Measurements from ENCODE around the gene NDUFAF8. TPM values are rescaled to one million over a fixed set of nuclear protein-coding genes. Genes with fewer than 3 reads are reported as not detected.

Gene NDUFAF8
- total RNA-seq, 1 experiment from 2014 or later: 60.1 TPM

GRCh38 chr17:81209141-81209540 is 30.0 kb upstream of the NDUFAF8 start:
- TF ChIP-seq, protein P1, sequence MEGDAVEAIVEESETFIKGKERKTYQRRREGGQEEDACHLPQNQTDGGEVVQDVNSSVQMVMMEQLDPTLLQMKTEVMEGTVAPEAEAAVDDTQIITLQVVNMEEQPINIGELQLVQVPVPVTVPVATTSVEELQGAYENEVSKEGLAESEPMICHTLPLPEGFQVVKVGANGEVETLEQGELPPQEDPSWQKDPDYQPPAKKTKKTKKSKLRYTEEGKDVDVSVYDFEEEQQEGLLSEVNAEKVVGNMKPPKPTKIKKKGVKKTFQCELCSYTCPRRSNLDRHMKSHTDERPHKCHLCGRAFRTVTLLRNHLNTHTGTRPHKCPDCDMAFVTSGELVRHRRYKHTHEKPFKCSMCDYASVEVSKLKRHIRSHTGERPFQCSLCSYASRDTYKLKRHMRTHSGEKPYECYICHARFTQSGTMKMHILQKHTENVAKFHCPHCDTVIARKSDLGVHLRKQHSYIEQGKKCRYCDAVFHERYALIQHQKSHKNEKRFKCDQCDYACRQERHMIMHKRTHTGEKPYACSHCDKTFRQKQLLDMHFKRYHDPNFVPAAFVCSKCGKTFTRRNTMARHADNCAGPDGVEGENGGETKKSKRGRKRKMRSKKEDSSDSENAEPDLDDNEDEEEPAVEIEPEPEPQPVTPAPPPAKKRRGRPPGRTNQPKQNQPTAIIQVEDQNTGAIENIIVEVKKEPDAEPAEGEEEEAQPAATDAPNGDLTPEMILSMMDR (conservative IDR thresholded peaks at IDR 0.05): no peak
- no peak overlapping the region for H4K5ac ChIP-seq (ENCODE audit: insufficient read length, low read depth, low read length)
- H2BK5ac ChIP-seq (ENCODE audit: insufficient read length, low read length): no peak overlapping the region
- no peak overlapping the region for H2BK12ac ChIP-seq (ENCODE audit: insufficient read length, low read depth, low read length)
- H3K14ac ChIP-seq (ENCODE audit: insufficient read depth, low read length): no peak overlapping the region
- no peaks in the 10 kb centered on the region for H3K4me1 ChIP-seq (ENCODE audit: insufficient read depth, low read length)
- H3K9me3 Mint-ChIP-seq: no peaks in the 10 kb centered on the region
- no peak overlapping the region for H2AK5ac ChIP-seq (ENCODE audit: insufficient read length, low read length)
- no peak overlapping the region for H3K23ac ChIP-seq (ENCODE audit: insufficient read length, low read depth, low read length)
- no peak overlapping the region for H3K4ac ChIP-seq (ENCODE audit: low read depth, low read length)
- H4K20me1 ChIP-seq (ENCODE audit: control insufficient read depth, insufficient read depth, insufficient read length): no peaks in the 10 kb centered on the region
- no peak overlapping the region for H3K27ac Mint-ChIP-seq
- H3K4me2 ChIP-seq (ENCODE audit: insufficient read depth, insufficient read length, low read length): no peak overlapping the region
- H3K27me3 ChIP-seq (ENCODE audit: insufficient read depth, low read length): no peaks in the 10 kb centered on the region
- no peak overlapping the region for H3K18ac ChIP-seq (ENCODE audit: insufficient read length, low read depth, low read length)
- no peaks in the 10 kb centered on the region for H3K79me1 ChIP-seq (ENCODE audit: insufficient read depth, low read depth, low read length, poor library complexity, severe bottlenecking)
- H3K27me3 Mint-ChIP-seq (ENCODE audit: low read depth): no peaks in the 10 kb centered on the region
- no peak overlapping the region for H3K56ac ChIP-seq (ENCODE audit: insufficient read length, low read depth, low read length)
- H4K91ac ChIP-seq (ENCODE audit: insufficient read length, low read depth, low read length): no peak overlapping the region
- H3K4me1 Mint-ChIP-seq: peaks cover 3 to 4% of the 10 kb centered on the region in 2 experiments; a peak in 1 of 4 replicates
- H3K27ac ChIP-seq (ENCODE audit: insufficient read length, low read depth, low read length): no peak overlapping the region
- no peak overlapping the region for H3T11ph ChIP-seq (ENCODE audit: low read length)
- H3K4me3 Mint-ChIP-seq: no peak overlapping the region
- no CpG with 5 or more reads among the region's 16 CpGs for WGBS (ENCODE audit: extremely low coverage, insufficient read length, low lambda C conversion rate)
- H2BK15ac ChIP-seq (ENCODE audit: low read depth, low read length): no peak overlapping the region
- H2BK120ac ChIP-seq (ENCODE audit: low read depth, low read length, poor library complexity, severe bottlenecking): no peak overlapping the region
- no peak overlapping the region for H4K8ac ChIP-seq (replicated peaks; ENCODE audit: insufficient read length, low read depth, low read length)
- no peaks in the 10 kb centered on the region for H3K9me3 ChIP-seq (ENCODE audit: control insufficient read depth, low read depth, low read length)
- H2AFZ ChIP-seq (ENCODE audit: low read length): no peak overlapping the region
- peaks cover 0 to 33% (median 6%) of the 10 kb centered on the region in 3 experiments; a peak in 4 of 7 replicates for H3K36me3 Mint-ChIP-seq (ENCODE audit: insufficient read depth in 1 of 3, low read depth in 3 of 3)
- no peak overlapping the region for H3K9ac ChIP-seq (ENCODE audit: extremely low read depth, insufficient read length, low read length)
- H2BK20ac ChIP-seq (ENCODE audit: low read depth, low read length, poor library complexity, severe bottlenecking): no peak overlapping the region
- no peaks in the 10 kb centered on the region; the same call in 1 of the 2 replicates for H3K79me2 ChIP-seq (ENCODE audit: insufficient read depth, low read length)
- H3K23me2 ChIP-seq (ENCODE audit: insufficient read length, low read depth, low read length, poor library complexity, severe bottlenecking): no peaks in the 10 kb centered on the region
- no peak for DNase-seq
